ENCODE measurements around the gene PNRC2. TPM values are rescaled to one million over a fixed set of nuclear protein-coding genes. Genes with fewer than 3 reads are reported as not detected.
"Not testable (repeated sequence)": the region's sequence is repeated elsewhere in the genome, so short reads cannot be mapped to it uniquely, and the experiment has no call there.

Gene PNRC2
- total and polyA plus RNA-seq, 11 donors = 64.1 to 137 (median 80.5) TPM

DNA sequence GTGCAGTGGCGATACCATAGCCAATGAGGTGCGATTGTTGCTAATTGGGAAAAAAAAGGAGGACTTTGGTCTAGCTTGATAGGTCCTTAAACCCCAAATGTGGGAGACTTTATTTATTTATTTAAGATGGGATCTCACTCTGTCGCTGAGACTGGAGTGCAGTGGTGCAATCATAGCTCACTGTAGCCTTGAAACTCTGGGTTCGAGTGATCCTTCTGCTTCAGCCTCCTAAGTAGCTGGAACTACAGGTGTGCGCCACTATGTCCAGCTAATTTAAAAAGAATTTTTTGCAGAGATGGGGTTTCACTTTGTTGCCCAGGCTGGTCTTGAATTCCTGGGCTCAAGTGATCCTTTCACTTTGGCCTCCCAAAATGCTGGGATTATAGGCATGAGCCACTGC, 44.5 kb downstream of the PNRC2 start:
- 91 to 97% (median 95%) methylated on average over 5 of the region's 5 CpGs for WGBS, 4 donors
- ATAC-seq = no peak

DNA sequence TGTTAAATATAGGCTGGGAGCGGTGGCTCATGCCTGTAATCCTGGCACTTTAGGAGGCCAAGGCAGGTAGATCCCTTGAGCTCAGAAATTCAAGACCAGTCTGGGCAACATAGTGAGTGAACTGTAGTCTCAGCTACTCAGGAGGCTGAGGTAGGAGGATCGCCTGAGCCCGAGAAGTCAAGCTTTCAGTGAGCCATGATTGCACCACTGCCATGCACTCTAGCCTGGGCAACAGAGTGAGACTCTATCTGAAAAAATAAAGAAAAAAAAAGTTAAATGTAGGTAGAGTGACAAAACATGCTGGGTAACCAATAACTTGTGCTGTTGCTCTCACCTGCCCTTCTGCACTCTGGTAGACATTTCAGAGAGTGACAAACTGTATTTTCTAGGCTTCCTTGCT, 45.5 kb downstream of the PNRC2 start:
- intact Hi-C loops (cut with DNase I) = no loop called here
- peaks cover 0 to 22% (median 7%) of the 10 kb centered on the region in 12 donors for H3K4me1 ChIP-seq
- WGBS, 4 donors = 98 to 99% (median 98%) methylated on average over 3 of the region's 3 CpGs
- H3K27me3 ChIP-seq = no peaks in the 10 kb centered on the region
- H3K4me3 ChIP-seq = no peak overlapping the region
- no peak overlapping the region for H3K27ac ChIP-seq
- peaks cover 0 to 9% (median 0%) of the 10 kb centered on the region in 12 donors for H3K9me3 ChIP-seq
- DNase-seq = no peak
- no peaks in the 10 kb centered on the region for H3K36me3 ChIP-seq
- ATAC-seq = no peak
- no peak for TF ChIP-seq POLR2A (IDR thresholded peaks at IDR 0.05)
- TF ChIP-seq, protein P1, sequence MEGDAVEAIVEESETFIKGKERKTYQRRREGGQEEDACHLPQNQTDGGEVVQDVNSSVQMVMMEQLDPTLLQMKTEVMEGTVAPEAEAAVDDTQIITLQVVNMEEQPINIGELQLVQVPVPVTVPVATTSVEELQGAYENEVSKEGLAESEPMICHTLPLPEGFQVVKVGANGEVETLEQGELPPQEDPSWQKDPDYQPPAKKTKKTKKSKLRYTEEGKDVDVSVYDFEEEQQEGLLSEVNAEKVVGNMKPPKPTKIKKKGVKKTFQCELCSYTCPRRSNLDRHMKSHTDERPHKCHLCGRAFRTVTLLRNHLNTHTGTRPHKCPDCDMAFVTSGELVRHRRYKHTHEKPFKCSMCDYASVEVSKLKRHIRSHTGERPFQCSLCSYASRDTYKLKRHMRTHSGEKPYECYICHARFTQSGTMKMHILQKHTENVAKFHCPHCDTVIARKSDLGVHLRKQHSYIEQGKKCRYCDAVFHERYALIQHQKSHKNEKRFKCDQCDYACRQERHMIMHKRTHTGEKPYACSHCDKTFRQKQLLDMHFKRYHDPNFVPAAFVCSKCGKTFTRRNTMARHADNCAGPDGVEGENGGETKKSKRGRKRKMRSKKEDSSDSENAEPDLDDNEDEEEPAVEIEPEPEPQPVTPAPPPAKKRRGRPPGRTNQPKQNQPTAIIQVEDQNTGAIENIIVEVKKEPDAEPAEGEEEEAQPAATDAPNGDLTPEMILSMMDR (IDR thresholded peaks at IDR 0.05) = no peak

More for the DNA sequence above, 44.5 kb downstream of the PNRC2 start:
- TF ChIP-seq, protein P1 (IDR thresholded peaks at IDR 0.05) = no peak
- no peak for TF ChIP-seq POLR2A (IDR thresholded peaks at IDR 0.05)
- Histone ChIP-seq H3K4me1 (peaks cover 0 to 16% (median 7%) of the 10 kb centered on the region in 12 donors), H3K36me3 (no peaks in the 10 kb centered on the region), H3K27ac (no peak overlapping the region), H3K4me3 (no peak overlapping the region), H3K27me3 (no peaks in the 10 kb centered on the region), H3K9me3 (peaks cover 0 to 9% (median 0%) of the 10 kb centered on the region in 12 donors)
- no peak for DNase-seq
- intact Hi-C loops (cut with DNase I) = no loop called here

DNA sequence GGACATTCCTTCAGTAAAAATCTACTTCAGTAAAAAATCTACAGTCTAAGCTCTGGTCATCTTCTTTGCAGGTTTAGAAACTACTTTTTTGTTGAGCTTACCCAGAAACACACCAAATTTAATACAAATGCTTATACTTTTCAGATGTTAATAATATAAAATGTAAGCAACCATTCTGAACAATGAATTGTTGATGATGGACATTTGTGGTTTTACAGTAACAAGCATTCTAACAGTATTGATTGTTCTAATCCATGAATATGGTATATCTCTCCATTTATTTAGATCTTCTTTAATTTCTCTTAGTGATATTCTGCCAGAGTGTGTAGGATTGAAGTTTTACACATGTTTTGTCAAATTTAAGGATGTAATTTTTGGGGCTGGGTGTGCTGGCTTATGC, 47.5 kb downstream of the PNRC2 start:
- peaks cover 0 to 27% (median 8%) of the 10 kb centered on the region in 12 donors for H3K4me1 ChIP-seq
- TF ChIP-seq POLR2A (IDR thresholded peaks at IDR 0.05) = no peak
- ATAC-seq = no peak
- no peak for DNase-seq
- no peaks in the 10 kb centered on the region for H3K36me3 ChIP-seq
- intact Hi-C loops (cut with DNase I) = no loop called here
- no peak overlapping the region for H3K4me3 ChIP-seq
- H3K27ac ChIP-seq = no peak overlapping the region
- H3K27me3 ChIP-seq = no peaks in the 10 kb centered on the region
- peaks cover 0 to 9% (median 0%) of the 10 kb centered on the region in 12 donors for H3K9me3 ChIP-seq

DNA sequence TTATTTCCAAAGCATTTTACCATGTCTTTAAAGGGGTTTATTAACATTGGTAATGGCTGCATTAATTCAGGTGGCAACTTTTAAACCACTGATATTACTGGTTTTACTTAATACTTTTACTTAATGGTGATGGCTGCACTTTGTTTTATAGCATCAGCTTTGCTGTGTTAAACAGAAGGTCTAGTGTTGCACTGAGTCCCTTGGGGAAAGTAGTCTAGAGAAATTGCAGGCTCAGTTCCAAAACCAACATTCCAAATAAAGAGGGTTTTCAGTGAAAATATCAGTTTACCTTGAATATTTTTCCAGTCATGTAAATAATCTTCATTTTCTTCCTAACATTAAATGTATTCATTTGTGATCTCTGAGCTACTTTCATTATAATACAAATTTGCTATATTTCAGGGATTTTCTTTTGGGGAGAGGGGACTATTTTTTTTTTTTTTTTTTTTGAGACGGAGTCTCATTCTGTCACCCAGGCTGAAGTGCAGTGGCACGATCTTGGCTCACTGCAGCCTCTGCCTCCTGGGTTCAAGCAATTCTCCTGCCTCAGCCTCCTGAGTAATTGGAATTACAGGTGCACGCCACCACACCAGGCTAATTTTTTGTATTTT, 49.1 kb downstream of the PNRC2 start:
- Histone ChIP-seq H3K9me3 (peaks cover 0 to 18% (median 0%) of the 10 kb centered on the region in 12 donors), H3K4me1 (peaks cover 0 to 32% (median 8%) of the 10 kb centered on the region in 12 donors), H3K27ac (peak overlapping the region in 3 of 12 donors; percentile 35 to 61 (median 45))
- peak in 1 of 4 donors; percentile 28 for ATAC-seq
- intact Hi-C loops (cut with DNase I); H3K27me3 ChIP-seq; H3K4me3 ChIP-seq; H3K36me3 ChIP-seq; DNase-seq: not testable (repeated sequence)
- 23 to 36% (median 29%) methylated on average over 2 to 3 of the region's 3 CpGs for WGBS, 4 donors

DNA sequence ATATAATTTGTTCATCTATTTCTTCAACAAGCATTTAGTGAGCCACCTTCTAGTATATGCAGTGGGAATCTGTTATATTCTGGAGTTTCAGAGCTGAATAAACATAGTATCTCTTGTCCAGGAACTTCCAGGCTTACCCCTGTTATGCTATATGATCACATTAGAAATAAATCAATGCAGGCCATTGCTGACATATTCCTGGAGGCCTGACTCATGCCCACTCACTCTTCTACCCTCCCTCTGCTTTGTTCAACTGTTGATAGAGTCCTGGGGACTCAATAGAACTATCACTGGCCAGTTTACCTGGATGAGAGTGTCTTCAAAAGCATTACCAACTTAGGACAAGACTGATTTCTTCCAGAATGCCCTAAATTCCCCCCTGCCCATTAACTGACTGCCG, 49.8 kb downstream of the PNRC2 start:
- Histone ChIP-seq H3K9me3 (peaks cover 0 to 18% (median 0%) of the 10 kb centered on the region in 12 donors), H3K4me3 (no peak overlapping the region), H3K27ac (no peak overlapping the region), H3K36me3 (no peaks in the 10 kb centered on the region), H3K27me3 (no peaks in the 10 kb centered on the region), H3K4me1 (peaks cover 0 to 32% (median 8%) of the 10 kb centered on the region in 12 donors)
- no peak for ATAC-seq
- no peak for TF ChIP-seq POLR2A (IDR thresholded peaks at IDR 0.05)
- TF ChIP-seq, protein P1 (IDR thresholded peaks at IDR 0.05) = no peak
- intact Hi-C loops (cut with DNase I) = no loop called here
- WGBS, 4 donors = 90 to 100% (median 91%) methylated on average over 1 of the region's 1 CpG
- no peak for DNase-seq
